ENCODE measurements around the gene SOCS4. TPM values are rescaled to one million over a fixed set of nuclear protein-coding genes. Genes with fewer than 3 reads are reported as not detected.
A peak's percentile ranks its signal among the peaks of the same experiment; 100 is the strongest.
"Not testable (repeated sequence)": the region's sequence is repeated elsewhere in the genome, so short reads cannot be mapped to it uniquely, and the experiment has no call there.

The SOCS4 gene, protein sequence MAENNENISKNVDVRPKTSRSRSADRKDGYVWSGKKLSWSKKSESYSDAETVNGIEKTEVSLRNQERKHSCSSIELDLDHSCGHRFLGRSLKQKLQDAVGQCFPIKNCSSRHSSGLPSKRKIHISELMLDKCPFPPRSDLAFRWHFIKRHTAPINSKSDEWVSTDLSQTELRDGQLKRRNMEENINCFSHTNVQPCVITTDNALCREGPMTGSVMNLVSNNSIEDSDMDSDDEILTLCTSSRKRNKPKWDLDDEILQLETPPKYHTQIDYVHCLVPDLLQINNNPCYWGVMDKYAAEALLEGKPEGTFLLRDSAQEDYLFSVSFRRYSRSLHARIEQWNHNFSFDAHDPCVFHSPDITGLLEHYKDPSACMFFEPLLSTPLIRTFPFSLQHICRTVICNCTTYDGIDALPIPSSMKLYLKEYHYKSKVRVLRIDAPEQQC
- total RNA-seq = 19.8 TPM
- long read RNA-seq, full-length matches to known transcripts = 4 of 7 reads
- long read RNA-seq, partial matches to known transcripts = 0 of 7 reads
- long read RNA-seq, other reads (novel, unspliced or antisense) = 3 of 7 reads

DNA sequence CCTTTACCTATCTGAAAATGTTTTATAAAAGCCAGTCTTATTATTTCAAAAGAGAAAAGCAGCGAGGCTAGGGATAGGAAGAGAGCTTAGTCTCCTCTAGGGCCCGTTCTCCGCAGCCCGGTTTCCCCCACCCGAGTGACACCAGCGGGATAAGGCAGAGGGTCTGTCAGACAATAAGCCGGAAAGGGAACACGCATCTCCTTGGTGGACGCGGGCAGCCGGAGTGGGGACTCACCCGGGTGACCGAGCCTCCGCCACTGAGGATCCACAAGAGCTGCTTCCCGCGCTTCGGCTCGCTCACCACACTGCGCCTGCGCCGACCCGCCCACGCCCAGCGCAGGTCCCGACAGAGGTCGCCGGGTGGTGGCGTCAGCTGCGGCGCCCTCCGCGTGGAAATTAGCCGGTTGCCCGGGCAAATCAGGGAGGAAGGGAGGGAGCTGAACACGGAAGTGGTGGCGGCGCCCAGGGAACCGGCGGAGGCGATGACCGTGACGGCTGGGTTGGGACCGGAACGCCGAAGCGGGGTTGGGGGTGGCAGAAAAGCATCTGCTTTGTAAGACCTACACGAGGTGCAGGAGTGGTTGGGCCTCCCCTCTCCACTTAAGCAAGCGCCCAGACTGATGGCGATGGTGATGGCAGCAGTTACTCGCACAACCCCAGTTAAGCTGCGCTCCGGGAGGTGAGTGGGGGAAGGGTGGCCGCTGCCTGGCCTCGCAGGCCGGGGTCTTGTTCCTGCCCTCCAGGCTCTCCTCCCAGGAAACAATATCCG, at the start of gene SOCS4, which contains the start of gene WDHD1:
Gene SOCS4, plus strand, starts transcription at position 444 of the 769 bp plus-strand sequence. CDS start 15,806 bp downstream, outside the sequence.
Gene WDHD1, minus strand, starts transcription at position 307 of the 769 bp plus-strand sequence. CDS start 312 bp downstream, outside the sequence.
- peak; percentile 98 for DNase-seq (ENCODE audit: low spot score)
- intact Hi-C loops (cut with DNase I) = loop anchor here (2.0 kb wide), 1 partner anchor 24 kb away; the partner anchor contains the start of gene MAPK1IP1L

DNA sequence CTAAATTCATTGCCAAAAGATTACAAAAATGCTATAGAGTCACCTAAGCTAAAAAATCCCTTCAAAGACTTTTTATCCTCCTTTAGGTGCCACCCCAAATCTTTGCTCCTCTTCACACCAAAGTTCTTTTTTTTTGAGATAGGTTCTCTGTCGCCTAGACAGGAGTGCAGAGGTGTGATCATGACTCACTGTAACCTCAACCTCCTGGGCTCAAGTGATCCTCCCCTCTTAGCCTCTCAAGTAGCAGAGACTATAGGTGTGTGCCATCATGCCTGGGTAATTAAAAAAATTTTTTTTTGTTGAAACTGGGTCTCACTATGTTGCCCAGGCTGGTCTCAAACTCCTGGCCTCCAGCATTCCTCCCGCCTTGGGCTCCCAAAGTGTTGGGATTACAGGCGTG, 48.0 kb upstream of the SOCS4 start:
- intact Hi-C loops (cut with DNase I) = no loop called here
- no peak for DNase-seq (ENCODE audit: low spot score)

DNA sequence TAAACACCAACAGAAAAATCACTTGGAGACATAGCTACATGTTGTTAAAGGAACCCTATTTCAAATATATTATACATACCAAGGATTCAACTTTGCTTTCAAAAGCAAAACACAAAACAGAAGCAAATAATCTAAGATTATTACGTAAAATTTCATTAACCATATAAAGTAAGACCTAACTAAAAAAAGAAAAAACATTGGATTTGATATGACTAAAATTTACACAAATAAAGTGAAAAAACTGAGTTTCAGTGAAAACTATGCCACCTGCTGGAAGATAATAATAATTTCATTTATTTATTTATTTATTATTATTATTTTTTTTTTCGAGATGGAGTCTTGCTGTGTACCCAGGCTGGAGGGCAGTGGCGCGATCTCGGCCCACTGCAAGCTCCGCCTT, 45.3 kb upstream of the SOCS4 start:
- no peak for DNase-seq (ENCODE audit: low spot score)
- intact Hi-C loops (cut with DNase I) = no loop called here

DNA sequence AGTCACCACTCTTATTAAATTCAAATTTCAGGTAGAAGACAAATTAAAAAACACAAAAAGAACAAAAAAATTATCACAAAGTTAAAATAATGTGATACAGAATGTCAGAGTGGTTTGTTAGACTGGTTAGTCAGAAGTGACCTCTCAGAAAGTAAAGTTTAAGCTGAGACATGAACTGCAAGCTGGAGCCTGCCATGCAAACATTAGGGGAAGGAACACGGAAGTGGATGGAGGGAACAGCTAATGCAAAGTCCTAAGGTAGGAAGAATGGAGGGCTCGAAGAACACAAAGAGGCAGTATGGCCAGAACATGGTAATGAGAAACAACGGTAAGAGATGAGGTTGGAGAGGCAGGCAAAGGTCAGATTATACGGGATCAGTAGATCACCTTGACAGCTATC, 41.9 kb upstream of the SOCS4 start:
- intact Hi-C loops (cut with DNase I) = no loop called here
- no peak for DNase-seq (ENCODE audit: low spot score)

DNA sequence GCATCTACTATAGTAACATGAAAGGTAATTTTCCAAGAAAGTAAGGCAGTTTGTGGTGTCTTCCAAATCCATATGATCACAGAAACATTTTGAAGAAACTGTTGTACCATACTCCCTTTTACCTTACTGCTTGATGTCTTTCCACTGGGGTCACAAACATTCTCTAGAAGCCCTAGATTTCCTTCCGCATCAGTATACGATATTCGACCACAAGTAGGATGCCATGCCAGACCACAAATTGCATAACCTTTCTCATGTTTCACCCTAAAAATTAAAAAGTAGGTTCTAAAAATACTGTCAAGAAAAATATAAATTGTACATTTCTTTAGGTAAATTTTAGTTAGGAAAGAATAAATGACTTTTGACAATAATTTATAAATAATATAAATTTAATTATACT, 26.7 kb upstream of the SOCS4 start:
- DNase-seq (ENCODE audit: low spot score) = no peak
- intact Hi-C loops (cut with DNase I) = no loop called here

DNA sequence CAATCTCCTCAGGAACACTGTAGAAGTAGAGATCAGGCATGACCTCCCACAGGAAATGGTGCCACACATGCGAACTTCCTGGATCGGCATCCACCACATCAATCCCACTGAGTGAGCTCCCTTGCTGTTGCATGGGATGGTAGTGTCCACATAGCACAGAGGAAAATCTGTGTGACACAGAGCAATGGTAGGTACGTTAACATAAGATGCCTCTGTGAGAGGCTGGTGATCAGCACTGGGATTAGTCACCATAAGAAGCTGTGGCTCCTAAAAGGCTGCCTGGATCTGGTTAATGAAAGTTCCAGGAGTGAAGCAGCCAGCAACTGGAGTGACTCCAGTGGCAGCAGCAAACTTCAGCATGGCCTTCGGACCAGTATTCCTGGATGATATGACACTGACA, 22.0 kb upstream of the SOCS4 start:
- intact Hi-C loops (cut with DNase I) = no loop called here
- no peak for DNase-seq (ENCODE audit: low spot score)

DNA sequence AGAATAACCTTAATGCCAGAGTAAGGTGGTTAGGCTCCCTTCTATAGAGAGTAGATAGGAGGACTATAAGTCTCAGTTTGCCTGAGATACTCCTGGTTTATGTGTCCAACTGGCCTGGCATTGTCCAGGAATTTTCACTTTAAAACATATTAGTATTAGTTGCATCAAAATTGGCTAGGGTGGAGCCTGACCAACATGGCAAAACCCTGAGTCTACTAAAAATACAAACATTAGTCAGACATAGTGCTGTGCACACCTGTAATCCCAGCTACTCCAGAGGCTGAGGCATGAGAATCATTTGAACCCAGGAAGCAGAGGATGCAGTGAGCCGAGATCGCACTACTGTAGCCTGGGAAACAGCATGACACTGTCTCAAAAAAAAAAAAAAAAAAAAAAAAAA, 12.0 kb upstream of the SOCS4 start:
- no peak for DNase-seq (ENCODE audit: low spot score)
- intact Hi-C loops (cut with DNase I) = no loop called here

DNA sequence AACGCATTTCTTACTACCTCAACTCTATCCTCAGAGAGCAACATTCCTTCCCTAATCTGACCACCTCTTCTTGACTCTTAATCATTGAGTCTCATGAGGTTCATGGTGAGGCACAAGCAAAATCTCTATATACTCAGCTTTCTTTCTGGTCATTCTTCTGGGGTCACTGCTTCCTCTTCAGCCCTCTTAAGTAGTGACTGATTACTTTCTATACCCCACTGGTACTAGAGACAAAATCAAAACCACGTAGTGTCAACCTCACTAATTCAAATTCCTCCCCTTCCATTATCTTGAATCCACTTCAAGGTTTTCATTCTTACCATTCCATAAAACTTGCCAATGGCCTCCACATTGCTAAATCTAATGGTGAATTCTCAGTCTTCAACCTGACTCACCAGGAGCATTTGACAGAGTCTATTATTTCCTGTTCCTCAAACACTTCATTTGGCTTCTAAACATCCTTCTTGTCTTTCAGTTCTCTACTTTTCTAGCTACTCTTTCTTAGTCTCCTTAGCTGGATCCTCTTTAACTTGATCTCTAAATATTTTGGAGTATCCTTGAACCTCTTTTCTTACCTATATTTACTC, 7.0 kb upstream of the SOCS4 start:
- intact Hi-C loops (cut with DNase I) = no loop called here
- no peak for DNase-seq (ENCODE audit: low spot score)

DNA sequence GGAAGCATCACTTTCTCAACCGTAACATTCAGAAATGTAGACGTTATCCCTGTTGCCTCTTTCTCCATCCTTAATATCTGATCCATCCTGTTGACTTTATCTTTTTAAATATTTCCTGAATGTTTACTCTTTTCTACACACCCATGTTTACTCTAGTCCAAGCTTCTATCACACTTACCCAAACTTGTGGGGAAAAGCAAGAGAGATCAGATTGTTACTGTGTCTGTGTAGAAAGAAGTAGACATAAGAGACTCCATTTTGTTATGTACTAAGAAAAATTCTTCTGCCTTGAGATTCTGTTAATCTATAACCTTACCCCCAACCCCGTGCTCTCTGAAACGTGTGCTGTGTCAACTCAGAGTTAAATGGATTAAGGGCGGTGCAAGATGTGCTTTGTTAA, 2.7 kb upstream of the SOCS4 start:
- DNase-seq (ENCODE audit: low spot score); intact Hi-C loops (cut with DNase I): not testable (repeated sequence)

DNA sequence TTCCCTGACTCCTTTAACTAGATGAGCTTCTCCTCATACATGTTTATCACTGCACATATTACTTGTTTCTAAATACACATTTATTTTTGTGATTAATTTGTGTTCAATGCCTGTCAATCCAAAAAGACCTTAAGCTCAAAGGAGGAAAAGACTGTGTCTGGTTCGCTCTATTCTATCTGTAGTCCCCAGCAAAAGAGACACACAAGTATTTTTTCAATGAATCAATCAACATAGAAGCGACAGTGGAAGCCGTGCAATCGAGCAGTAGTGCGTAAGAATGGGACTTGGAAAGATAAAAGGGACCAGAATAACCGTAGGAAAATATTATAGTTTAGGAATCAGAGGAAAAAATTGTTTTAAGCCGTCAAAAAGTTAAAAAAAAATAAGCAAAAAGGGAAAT, 1.1 kb upstream of the SOCS4 start:
- intact Hi-C loops (cut with DNase I) = loop anchor here (2.0 kb wide), 1 partner anchor 25 kb away; the partner anchor contains the start of gene MAPK1IP1L
- no peak for DNase-seq (ENCODE audit: low spot score)

DNA sequence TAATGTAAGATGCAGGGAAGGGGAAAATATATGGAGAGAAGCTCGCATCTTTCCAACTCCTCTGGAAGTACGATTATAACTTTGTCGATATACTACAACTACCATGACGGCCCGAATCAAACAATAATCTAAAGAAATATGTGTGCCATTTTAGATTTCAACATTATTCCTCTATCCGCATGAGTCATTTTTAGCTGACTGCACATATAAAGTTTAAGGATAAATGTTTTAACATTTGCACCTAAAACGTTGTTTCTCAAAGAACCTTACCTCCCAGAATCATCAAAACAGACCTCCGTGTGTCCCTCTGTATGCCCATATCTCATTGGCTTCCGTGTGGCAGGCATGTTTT, 619 bp upstream of the SOCS4 start:
- intact Hi-C loops (cut with DNase I) = loop anchor here (2.0 kb wide), 1 partner anchor 24 kb away; the partner anchor contains the start of gene MAPK1IP1L
- DNase-seq (ENCODE audit: low spot score) = no peak

DNA sequence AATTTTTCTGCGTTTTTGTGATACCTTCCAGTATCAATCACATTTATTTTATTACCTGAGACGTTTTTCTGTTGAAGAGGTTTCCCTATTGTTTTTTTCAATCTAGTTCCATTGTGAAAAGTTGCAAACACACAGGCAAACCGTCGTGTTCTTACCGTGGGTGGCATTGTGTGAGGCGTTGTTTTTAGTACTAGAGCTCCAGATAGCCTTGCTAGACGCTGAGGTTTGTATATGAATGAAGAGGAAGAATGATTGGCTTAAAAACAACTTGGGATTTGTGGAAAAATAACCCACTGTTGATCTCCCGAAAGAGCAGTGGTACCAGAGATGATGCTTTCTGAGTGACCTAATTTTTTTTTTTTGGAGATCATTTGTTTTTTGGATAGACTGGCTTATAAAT, 1.0 kb downstream of the SOCS4 start:
- DNase-seq (ENCODE audit: low spot score) = no peak
- intact Hi-C loops (cut with DNase I) = no loop called here

DNA sequence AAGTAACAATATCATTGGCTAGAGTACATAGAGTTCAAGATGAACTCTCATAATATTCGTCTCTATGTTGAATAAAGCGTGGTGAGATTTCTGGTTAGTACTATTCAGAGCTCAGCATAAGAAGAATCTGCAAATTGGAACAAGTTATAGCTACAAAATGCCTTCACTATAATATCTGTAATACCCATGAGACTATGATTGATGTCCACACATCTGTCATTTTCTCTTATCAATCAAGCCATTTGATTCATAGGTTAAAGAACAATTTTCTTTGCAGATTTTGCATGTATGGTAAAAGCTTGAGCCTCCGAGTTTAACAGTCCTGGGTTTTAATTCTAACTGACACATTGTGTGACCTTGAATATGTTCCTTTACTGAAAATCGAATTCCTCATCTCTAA, 1.4 kb downstream of the SOCS4 start:
- intact Hi-C loops (cut with DNase I) = no loop called here

DNA sequence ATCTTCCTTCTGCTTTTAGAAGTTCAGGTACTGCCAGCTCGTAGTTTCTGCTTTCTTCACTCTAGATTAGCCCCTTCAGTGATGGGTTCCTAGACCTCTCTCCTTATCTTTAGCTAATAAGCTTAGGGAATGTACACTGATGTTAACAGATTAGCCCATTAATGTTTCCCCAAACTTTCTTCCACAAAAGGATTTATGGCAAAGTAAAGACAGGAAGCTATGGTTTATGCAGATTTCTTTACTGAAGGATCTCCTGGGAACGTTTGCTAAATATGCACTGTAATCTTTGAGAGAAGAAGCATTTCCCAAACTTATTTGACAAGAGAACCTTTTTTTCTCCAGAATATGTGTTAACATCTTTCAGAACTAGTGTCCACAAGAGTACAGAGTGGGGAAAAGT, 4.2 kb downstream of the SOCS4 start:
- no peak for DNase-seq (ENCODE audit: low spot score)
- intact Hi-C loops (cut with DNase I) = no loop called here

More for the DNA sequence above, 1.4 kb downstream of the SOCS4 start:
- no peak for DNase-seq (ENCODE audit: low spot score)

DNA sequence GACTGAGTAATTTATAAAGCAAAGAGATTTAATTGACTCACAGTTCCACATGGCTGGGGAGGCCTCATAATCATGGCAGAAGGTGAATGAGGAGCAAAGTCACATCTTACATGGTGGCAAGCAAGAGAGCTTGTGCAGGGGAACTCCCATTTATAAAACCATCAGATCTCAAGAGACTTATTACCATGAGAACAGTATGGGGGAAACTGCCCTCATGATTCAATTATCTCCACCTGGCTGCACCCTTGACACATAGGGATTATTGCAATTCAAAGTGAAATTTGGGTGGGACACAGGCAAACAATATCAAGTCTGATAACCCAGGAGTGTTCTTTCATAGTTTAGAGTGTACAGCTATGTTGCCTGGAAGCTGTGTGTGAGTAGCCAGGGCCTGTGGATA, 11.0 kb downstream of the SOCS4 start:
- DNase-seq (ENCODE audit: low spot score); intact Hi-C loops (cut with DNase I): not testable (repeated sequence)

DNA sequence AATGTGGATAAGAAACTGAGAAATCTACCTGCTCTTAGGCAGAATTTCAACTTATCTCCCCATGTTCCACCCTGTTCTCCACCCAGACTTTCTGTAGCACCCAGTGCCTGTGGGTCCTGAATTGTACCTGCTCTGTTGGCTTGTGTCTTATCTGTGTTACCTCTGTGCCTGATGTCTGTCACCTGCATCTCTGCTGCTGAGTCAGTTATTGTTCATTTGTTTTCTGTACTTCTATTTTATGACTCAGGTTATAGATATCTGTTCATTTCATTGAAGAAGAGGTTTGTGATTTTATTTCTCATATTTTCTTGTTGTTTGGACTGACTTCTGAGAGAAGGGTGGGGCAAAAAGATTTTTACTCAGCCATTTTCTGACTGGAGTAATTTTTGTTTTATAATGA, 11.7 kb downstream of the SOCS4 start:
- DNase-seq (ENCODE audit: low spot score) = no peak
- intact Hi-C loops (cut with DNase I) = no loop called here

DNA sequence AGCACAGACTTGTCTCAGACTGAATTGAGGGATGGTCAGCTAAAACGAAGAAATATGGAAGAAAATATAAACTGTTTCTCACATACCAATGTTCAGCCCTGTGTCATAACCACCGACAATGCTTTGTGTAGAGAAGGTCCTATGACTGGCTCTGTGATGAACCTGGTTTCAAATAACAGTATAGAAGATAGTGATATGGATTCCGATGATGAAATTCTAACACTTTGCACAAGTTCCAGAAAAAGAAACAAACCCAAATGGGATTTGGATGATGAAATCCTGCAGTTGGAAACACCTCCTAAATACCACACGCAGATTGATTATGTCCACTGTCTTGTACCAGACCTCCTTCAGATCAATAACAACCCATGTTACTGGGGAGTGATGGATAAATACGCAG, 16.5 kb downstream of the SOCS4 start:
- no peak for DNase-seq (ENCODE audit: low spot score)
- intact Hi-C loops (cut with DNase I) = no loop called here

DNA sequence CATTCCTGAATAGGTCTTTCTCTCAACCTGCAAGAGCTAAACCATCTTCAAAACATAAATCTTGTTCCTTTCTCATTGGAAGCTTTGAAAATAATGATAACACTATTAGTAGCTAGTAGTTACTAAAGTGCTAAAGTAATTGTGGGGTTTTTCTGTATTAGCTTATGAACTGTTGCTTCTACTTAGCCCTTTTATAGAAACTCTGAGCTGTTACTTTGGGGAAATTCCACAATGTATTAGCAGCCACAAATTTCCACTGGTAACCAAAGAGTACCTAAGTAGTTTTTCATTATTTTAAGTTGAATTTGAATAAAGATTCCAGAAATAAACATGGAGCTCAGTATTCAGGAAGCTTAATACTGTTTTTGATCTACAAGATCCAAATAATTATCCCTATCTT, 18.1 kb downstream of the SOCS4 start:
- no peak for DNase-seq (ENCODE audit: low spot score)
- intact Hi-C loops (cut with DNase I) = no loop called here

DNA sequence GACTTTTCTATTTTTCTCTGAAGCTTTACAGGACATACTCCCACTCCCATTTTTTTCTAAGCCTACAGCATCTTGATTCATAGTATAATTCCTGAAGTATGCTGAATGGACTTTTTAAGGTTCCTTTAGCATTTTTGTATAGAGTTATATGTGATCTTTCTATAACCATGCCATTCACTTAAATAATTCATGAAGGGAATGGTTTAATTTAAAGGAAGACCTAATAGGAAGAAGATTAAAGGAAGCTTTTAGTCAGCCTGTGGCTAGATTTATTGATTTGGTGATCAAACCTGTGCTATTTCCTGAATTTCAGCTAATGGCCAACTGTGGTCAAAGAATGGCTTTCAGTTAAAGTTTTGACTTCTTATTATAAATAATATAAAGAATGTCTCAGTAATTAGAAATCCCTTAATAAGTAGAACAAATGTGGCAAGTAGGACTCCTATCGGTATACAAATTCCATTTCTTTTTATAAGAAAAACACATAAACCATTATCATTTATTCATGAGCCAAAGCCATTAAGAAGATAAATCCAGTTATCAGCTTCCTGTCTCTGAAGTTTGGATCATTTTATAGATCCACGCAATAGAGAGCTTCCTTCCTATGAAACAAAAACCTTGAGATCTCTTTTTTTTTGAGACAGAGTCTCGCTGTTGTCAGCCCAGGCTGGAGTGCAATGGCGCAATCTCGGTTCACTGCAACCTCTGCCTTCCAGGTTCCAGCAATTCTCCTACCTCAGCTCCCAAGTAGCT, 20.4 kb downstream of the SOCS4 start:
- no peak for DNase-seq (ENCODE audit: low spot score)
- intact Hi-C loops (cut with DNase I) = no loop called here
